HG02610 (cell line): Measurements from ENCODE around the gene IVL.

Source experiments
- ATAC-seq: cut with Tn5 transposase; IDR thresholded peaks from one replicate; pipeline ENCODE4 v1.9.1; 2021; ENCODE audit warnings: mild to moderate bottlenecking, moderate library complexity; ENCODE audit not compliant: unreplicated experiment

The IVL gene, protein sequence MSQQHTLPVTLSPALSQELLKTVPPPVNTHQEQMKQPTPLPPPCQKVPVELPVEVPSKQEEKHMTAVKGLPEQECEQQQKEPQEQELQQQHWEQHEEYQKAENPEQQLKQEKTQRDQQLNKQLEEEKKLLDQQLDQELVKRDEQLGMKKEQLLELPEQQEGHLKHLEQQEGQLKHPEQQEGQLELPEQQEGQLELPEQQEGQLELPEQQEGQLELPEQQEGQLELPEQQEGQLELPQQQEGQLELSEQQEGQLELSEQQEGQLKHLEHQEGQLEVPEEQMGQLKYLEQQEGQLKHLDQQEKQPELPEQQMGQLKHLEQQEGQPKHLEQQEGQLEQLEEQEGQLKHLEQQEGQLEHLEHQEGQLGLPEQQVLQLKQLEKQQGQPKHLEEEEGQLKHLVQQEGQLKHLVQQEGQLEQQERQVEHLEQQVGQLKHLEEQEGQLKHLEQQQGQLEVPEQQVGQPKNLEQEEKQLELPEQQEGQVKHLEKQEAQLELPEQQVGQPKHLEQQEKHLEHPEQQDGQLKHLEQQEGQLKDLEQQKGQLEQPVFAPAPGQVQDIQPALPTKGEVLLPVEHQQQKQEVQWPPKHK

DNA sequence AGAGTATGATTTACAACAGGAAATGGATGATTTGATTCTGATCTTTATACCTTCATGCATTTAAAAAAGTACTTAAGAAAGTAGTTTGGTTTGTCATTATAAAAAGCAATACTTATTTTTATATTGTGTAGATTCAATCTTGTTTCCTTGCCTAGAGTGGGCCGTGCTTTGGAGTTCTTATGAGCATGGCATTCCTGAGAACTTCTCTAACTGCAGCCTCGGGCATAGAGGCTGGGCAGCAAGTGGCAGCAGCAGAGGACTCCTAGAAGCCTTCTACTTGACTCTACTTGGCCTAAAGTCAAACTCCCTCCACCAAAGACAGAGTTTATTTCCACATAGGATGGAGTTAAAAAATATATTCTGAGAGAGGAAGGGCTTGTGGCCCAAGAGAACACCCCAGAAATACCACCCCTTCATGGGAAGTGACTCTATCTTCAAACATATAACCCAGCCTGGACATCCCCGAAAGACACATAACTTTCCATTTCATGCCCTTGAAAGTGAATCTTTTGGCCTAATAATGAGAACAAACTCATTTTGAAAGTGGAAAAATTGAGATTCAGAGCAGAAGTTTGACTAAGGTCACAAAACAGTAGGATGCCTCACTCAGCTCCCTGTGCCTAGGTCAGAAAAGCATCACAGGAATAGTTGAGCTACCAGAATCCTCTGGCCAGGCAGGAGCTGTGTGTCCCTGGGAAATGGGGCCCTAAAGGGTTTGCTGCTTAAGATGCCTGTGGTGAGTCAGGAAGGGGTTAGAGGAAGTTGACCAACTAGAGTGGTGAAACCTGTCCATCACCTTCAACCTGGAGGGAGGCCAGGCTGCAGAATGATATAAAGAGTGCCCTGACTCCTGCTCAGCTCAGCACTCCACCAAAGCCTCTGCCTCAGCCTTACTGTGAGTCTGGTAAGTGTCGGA is at the start of gene IVL:
IVL (plus strand) TSS at position 861 of the 916 bp plus-strand sequence. CDS start 1,252 bp downstream, outside the sequence.
- ATAC-seq, result peak; percentile 71

DNA sequence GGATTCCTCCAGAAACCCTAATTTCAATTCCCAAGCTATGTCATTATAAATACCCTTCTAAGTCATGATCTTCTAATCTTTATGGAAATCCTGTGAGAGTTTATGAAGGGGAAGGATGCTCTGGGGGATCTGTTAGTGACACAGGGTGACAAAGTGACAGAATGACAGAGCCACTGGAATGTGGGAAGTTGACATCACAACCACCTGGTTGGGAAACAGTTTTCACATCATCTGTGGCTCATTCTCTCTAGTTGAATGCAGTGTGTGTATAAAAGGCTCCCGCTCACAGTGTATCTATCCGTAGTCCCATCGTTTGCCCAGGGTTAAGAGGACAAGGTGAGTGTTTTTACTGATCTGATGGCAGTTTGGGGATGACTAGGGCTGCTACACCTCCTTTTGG is 48.6 kb upstream of the IVL start, which contains the start of gene LCE7A:
LCE7A (plus strand) TSS at position 301 of the 400 bp plus-strand sequence. CDS start 702 bp downstream, outside the sequence.
- ATAC-seq, result no peak

DNA sequence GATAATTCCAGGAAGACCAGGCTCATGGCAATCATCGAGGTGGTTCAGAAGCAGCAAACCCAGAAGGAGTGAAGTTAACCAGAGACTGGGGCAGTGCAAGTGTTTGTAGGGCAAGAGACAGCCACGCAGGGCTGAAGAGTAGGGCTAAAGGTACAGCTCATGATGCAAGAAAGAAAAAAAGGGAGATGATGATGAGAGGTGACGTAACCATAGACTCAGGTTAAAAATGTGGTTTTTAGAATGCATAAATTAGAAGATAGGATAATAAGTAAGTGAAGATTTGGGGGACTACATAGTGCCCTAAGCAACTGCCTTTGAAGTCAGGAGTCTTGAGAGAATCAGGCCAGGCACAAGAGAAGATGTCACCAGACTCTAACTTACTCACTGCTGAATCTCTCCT is 48.2 kb upstream of the IVL start:
- no peak for ATAC-seq

DNA sequence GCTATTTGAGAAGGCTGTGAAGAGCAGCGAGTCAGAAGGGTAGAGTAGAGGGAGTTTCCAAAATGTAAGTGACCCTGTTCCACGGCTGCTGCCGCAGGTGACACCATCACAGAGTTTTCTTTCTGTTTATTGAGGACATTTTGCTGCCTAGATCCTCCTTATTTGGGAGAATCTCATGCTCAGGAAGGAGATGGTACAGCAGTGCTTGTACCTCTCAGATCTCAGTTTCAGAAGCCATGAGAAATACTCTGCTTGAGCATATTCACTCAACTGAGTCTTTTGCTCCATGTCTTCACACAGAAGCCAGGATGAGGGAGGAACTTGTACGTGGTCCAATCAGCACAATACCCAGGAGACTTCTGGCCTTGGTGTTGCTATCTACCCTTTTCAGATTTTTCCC is 47.0 kb upstream of the IVL start:
- no peak for ATAC-seq

DNA sequence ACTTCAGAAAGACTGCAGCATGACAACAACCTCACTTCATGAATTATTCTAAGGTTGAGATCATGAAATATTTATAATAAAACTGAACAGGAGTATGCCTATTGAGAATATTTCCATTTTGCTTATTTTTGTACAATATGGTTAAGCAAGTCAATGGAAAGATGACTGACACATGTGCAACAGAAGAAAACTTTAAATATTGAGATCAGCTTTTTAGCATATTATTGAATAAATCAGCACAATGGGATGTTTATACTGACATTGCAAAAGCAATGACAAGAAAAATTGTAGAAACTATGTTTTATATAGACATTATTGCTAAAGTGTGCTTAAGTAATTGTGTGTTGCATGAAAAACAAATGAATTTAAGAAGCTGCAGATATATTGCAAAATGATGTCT is 43.9 kb upstream of the IVL start:
- no peak for ATAC-seq

- ATAC-seq, result no peak
Observed at GRCh38 chr1:152866321-152866720, 42.0 kb upstream of the IVL start.

DNA sequence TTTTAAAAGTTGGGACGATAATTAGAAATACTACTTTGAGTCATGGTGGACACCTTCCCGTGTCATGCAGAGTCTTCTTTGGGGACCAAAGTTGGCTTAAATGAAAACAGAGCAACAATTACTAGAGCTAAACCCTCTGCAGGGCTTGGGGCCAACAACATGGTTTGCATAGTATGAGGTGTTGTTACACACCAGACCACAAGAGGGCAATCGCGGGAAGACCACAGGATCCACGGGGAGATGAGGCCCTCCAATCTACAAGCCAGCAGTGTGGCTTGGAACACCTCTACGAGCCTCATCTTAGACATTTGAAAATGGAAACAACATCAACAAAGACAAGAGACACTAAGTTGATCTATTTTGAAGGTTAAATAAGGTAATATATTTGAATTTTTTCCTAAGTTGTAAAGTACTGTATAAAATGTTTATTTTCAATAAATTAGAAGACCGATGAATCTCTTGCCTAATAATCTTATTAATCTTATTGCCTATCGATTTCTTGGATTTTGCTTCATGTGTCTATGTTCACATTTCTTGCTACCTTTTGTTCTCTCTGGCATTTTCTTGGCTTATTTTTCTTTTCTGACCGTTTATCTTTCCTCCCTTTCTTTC is 38.4 kb upstream of the IVL start:
- ATAC-seq, result peak; percentile 55

- ATAC-seq, result no peak
Observed at GRCh38 chr1:152870831-152871730, 37.3 kb upstream of the IVL start.

GRCh38 chr1:152871731-152872126 is 36.6 kb upstream of the IVL start:
- no peak for ATAC-seq

GRCh38 chr1:152873495-152873894 is 34.9 kb upstream of the IVL start:
- ATAC-seq, result no peak

DNA sequence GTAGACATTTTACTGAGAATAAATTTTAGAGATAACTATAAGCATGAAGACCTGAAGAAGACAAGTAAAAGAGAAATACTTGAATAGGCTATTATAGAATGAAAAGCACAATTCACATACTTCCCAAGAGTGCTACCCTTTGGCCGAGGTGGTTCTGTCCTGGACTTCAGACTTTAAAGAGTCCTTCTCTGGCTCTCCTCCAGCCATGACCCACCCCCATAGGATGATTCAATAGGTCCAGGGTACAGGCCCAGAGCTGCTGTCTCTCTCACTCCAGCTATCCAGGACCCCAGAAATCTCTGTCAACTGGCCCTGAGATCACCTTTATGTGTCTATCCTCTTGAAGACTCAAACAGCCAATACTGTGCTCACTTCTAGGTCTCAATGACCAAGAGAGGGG is 31.5 kb upstream of the IVL start:
- no peak for ATAC-seq

GRCh38 chr1:152878042-152878441 is 30.3 kb upstream of the IVL start, which contains the start of gene SMCP:
SMCP (plus strand) TSS chr1:152878322; CDS start chr1:152884423, 6,101 bp downstream.
- no peak for ATAC-seq

- no peak for ATAC-seq
Observed at GRCh38 chr1:152879559-152880198, 28.7 kb upstream of the IVL start.

GRCh38 chr1:152880316-152880715 is 28.0 kb upstream of the IVL start:
- ATAC-seq, result no peak

- ATAC-seq, result peak; percentile 73
Observed at GRCh38 chr1:152880907-152881306, 27.4 kb upstream of the IVL start.

DNA sequence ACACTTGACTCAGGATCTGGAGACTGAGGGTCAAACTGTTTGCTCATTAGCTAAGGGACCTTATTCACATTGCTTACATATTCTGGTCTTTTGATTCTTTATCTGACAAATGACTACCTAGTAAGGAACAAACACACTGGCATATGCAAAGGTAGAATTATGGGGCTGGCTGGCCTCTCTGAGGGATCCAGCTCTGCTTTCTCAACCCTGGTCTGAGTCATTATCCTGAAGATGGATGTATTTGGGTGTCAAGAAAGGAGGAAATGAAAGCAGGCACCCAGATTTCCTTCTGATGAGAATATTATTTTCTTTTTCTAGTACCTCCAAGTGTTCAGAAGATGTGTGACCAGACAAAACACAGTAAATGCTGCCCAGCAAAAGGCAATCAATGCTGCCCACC is 24.3 kb upstream of the IVL start:
- no peak for ATAC-seq

DNA sequence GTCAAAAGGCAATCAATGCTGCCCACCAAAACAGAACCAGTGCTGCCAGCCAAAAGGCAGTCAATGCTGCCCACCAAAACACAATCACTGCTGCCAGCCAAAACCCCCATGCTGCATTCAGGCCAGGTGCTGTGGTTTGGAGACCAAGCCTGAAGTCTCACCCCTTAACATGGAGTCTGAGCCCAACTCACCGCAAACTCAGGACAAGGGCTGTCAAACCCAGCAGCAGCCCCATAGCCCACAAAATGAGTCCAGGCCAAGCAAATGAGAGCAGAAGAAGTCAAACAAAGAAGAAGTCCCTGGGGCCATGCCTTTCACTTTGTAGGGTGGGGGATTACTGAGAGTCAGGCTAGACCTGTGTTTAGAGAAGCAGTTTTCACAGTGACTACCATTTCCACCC is 23.8 kb upstream of the IVL start:
- ATAC-seq, result no peak

DNA sequence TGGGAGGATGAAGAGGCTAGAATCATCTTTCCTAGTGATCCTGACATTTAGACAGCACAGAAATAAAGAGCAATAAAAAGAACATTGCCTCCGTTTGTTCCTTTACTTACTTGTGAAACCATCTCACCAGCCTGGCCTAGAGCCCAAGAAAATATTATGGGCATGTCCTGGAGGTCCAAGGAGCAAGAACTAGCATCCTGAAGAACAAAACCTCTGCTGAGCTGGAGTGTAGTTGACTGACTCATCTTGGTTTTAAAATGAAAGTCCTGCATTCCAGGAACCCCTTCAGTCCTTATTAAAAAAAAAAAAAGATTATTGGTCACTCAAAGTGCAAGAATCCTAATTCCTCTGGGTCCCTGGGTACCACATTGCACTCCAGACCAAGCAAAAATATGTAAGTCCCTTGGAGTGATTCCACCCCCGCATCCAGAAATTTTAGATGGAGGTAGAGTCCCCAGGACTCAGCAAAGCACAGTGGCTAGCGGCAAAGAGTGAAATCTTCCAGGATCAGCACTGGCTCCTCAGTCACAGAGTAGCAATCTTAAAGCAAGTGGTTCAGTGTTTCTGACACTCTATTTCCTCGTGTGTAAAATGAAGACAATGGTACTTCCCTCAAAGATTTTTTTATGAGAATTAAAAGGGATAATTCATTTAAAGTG is 23.3 kb upstream of the IVL start:
- ATAC-seq, result no peak

GRCh38 chr1:152886085-152886484 is 22.3 kb upstream of the IVL start:
- ATAC-seq, result no peak
